Inferior parietal cortex (tissue), 1 donor: ENCODE measurements around the gene CD27.
A peak's percentile ranks its signal among the peaks of the same experiment; 100 is the strongest.
"Not testable (repeated sequence)": the region's sequence is repeated elsewhere in the genome, so short reads cannot be mapped to it uniquely, and the experiment has no call there.

Experiments used
- DNase-seq: peaks from one replicate; pipeline ENCODE4 v3.0.0-alpha.2; 2016; ENCODE audit errors: extremely low spot score

The CD27 gene

GRCh38 chr12:6444704-6445688 lies at the start of gene CD27:
Gene CD27, plus strand, starts transcription at chr12:6444955. Its CDS starts 141 bp downstream, at chr12:6445096.
- DNase-seq: no peak

- DNase-seq: no peak
Observed at GRCh38 chr12:6396031-6396430, 48.7 kb upstream of the CD27 start.

DNA sequence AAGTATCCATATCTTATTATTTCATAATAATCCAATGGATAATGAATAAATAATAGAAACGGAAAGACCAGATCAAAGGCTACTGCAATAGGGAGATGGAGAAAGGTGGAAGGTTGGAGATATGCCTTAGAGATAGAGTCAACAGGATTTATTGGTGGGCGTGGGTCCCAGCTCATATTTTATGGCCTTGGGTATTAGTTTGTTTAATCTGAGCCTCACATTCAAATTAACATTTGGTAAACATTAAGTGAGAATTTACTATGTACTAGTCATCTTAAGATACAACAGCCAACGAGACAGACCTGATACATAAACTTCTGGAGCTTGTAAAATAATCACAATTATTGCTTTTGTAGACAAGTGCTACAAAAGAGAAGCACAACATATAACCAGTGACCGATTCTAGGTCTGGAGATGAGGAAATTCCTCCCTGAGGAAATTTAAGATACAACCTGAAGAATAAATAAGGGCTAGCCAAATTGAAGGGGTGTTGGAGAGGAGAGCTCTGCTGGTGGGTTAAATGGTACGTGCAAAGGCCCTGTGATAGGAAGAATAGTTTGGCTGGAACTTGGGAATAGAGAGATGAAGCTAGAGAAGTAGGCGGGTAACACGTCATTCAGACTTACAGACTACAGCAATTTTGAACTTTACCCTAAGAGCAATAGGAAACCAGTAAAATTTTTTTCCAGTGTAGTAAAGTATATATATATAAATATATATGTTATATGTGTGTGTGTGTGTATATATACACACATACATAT lies 44.7 kb upstream of the CD27 start:
- no peak for DNase-seq

DNA sequence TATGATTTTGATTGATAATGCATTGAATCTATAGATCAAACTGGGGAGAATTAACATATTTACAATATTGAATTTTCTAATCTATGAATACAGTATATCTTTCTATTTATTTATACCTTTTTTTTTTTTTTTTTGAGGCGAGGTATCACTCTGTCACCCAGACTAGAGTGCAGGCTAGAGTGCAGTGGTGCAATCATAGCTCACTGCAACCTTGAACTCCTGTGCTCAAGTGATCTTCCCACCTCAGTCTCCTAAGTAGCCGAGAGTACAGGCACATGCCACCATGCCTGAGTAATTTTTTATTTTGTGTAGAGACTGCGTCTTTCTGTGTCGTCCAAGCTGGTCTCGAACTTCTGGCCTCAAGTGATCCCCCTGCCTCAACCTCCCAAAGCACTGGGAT lies 40.4 kb upstream of the CD27 start:
- DNase-seq: no peak

DNA sequence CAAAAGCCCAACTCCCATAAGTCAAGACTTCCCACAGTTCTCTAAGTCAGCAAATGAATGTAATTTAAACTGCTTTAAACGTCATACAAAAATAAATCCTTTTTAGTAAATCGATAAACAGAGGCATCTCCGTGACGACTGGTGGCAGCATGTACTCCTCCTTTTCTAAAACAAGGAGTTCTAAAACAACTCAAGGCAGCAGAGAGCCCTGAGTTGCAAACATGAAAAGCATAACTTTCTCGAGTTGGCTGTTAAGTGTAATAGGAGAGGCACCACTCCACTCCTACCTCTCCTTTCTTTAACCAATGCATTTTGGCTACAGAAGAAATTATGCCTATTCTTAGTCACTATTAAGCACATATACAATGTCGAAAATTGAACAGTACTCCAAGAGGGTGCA lies 38.8 kb upstream of the CD27 start:
- DNase-seq: no peak

- no peak for DNase-seq
Observed at GRCh38 chr12:6407236-6407954, 37.4 kb upstream of the CD27 start.

DNA sequence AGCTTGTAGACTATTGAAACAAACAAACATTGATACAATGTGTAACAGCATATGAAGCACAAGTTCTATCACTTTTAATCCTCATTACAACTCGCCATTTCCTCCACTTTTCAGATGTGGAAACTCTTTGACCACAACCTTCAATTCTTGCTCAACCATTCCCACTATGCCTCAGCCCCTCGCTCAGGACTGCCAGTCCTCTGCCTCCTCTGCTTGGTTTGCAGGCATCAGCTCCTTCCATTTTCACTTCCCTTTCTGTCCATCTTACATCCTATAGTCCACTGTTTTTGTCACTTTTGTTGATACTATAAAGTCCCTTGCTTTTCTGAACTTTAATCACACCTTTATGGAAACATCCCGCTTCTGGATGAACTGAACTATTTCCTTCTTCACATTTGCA lies 28.2 kb upstream of the CD27 start:
- DNase-seq: no peak

DNA sequence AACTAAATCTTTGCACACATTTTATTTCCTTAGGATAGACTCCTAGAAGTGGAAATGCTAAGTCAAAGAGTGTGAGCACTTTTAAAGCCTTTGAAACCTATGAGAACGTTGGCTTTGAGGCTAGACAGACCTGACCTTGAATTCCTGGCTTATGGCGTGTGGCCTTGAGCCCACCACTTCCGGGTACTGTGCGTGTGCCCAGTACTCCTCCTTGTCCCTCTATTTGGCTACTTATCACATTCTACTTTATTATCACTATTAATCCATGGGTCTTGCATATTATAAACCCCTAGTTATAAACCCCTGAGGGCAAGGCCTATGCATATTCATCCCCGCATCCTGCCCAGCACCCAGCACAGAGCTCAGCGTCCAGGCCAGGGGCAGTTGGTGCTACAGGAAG lies 26.0 kb upstream of the CD27 start:
- DNase-seq: no peak

DNA sequence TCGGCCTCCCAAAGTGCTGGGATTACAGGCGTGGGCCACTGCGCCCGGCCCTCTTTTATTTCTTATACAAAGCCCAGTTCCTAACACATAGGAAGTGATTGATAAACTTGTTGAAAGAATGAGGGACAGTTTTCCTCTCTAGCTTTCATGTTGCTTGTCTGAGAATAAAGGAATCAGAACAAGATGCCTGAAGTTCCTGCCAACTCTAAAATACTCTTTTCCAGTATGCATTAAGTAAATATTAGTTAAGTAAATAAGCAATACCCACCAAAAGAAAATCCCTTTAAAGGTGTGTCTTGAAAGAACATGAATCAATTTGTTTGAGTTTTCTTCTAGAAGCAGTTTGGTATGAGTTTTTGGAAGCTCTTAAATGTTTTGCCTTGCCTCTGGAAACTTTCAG lies 24.4 kb upstream of the CD27 start:
- no peak for DNase-seq

GRCh38 chr12:6423267-6424007 lies 21.3 kb upstream of the CD27 start:
- peak; percentile 91 for DNase-seq

DNA sequence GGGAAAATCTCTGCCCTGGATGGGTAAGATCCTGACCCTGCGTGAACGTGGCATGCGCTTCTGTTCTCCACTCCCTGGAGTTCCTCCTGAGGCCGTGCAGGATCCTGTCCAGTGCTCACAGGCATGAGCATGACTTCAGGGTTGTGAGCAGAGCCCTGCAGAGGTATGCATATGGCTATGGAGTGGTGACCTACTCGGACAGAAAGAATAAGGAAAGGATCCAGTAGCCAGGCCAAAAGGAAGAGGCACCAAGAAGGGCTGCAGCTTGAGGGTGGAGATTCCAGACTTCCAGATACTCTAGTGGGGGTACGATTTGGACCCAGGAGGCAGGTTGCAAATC lies 20.8 kb upstream of the CD27 start:
- DNase-seq: no peak

DNA sequence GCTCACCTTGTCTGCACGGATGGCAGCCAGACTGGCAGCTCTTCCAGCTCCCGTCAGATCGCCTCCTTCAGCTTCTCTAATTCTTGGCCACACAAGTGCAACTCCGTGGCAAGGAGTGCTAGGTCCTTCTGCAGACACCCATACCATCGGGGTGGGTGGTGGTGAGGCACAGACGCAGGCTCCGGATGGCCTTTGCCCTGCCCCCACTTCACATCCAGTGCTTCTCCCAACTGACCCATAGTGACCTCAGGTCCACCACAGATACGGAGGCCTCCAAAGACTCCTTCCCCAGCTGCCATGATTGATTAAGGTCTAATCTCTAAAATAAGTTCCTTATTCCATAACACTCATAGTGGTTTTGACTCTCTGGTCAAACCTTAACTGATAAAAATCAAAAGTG lies 19.9 kb upstream of the CD27 start:
- DNase-seq: no peak

GRCh38 chr12:6425590-6426531 lies 18.9 kb upstream of the CD27 start:
- DNase-seq: no peak

- DNase-seq: no peak
Observed at GRCh38 chr12:6426882-6427671, 17.7 kb upstream of the CD27 start.

DNA sequence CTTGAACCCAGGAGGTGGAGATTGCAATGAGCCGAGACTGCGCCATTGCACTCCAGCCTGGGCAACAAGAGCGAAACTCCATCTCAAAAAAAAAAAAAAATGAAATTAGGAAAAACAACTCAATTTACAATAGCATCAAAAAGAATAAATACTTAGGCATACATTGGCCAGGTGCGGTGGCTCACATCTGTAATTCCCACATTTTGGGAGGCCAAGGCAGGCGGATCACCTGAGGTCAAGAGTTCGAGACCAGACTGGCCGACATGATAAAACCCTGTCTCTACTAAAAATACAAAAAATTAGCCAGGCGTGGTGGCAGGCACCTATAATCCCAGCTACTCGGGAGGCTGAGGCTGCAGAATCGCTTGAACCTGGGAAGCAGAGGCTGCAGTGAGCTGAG lies 17.0 kb upstream of the CD27 start:
- DNase-seq: not testable (repeated sequence)

DNA sequence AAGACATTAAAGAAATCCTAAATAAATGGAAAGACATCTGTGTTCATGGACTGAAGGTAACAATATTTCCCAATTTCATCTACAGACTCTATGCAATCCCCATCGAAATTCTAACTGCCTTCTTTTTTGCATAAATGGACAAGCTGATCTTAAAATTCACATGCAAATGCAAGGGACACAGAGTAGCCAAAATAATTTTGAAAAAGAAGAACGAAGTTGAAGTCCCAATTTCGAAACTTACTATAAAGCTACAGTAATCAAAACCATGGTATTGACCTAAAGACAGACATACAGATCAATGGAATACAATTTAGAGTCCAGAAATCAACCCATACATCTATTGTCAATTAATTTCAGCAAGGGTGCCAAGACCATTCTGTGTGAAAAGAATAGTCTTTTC lies 16.4 kb upstream of the CD27 start:
- no peak for DNase-seq

GRCh38 chr12:6430124-6430989 lies 14.4 kb upstream of the CD27 start:
- DNase-seq: peak; percentile 71

DNA sequence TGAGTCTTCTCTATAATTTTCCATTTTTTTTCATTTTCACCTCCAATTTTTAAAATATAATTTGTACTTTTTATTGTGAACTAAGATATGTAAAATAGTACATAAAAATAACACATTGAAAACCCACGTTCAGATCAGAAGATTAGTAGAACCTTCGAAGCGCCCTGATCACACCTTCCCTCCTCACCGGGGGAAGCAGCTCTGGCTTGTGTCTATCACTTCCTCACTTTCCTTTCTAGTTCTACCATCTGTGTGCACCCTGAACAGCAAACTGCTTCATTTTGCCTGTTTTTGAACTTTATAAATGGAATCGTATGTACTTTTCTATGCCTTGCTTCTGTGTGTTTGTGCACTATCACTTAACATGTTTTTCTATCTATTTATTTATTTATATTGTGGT lies 11.8 kb upstream of the CD27 start:
- no peak for DNase-seq
